WTC11 (cell line): ENCODE data around the gene KRT24. TPM values are rescaled to one million over a fixed set of nuclear protein-coding genes. Genes with fewer than 3 reads are reported as not detected.

Experiments
- ATAC-seq: fragments of 200-7000 bp; cut with Tn5 transposase; 2 replicates; pipeline ENCODE4 v1.10.0; 2021; ENCODE audit warnings: mild to moderate bottlenecking, moderate library complexity
- CTCF ChIA-PET: fragments of 300-600 bp; sonication (Branson Sonifier 250); formaldehyde crosslinking; loops from one replicate; lab custom pipeline; 2021; ENCODE audit warnings: antibody characterized with exemption; lab: Charles Lee
- POLR2A ChIA-PET: fragments of 350-600 bp; sonication (Branson Sonifier 250); formaldehyde crosslinking; loops from one replicate; lab custom pipeline; 2021; ENCODE audit warnings: antibody characterized with exemption; lab: Charles Lee
- DNase-seq: peaks from one replicate; pipeline ENCODE4 v3.0.0; 2021; ENCODE audit warnings: low spot score
- H3K27ac Mint-ChIP-seq: 2 replicates; pipeline ENCODE4 v1.8.0; 2021; ENCODE audit warnings: mixed read lengths
- H3K27me3 Mint-ChIP-seq: 2 replicates; pipeline ENCODE4 v1.8.0; 2021; ENCODE audit warnings: low read depth, mild to moderate bottlenecking, moderate library complexity, mixed read lengths
- H3K36me3 Mint-ChIP-seq: 2 replicates; pipeline ENCODE4 v1.8.0; 2021; ENCODE audit warnings: mixed read lengths
- H3K4me1 Mint-ChIP-seq: 2 replicates; pipeline ENCODE4 v1.8.0; 2022; ENCODE audit warnings: mixed read lengths
- H3K4me3 Mint-ChIP-seq: 2 replicates; pipeline ENCODE4 v1.8.0; 2021; ENCODE audit warnings: mild to moderate bottlenecking, moderate library complexity, mixed read lengths
- H3K9me3 Mint-ChIP-seq: 2 replicates; pipeline ENCODE4 v1.8.0; 2021; ENCODE audit warnings: mixed read lengths
- AR ChIP-seq: fragments of 250-450 bp; sonication (Bioruptor Pico); IDR thresholded peaks from 2 replicates; pipeline ENCODE4 v1.9.0; 2021; ENCODE audit warnings: mild to moderate bottlenecking
- ATF2 ChIP-seq: sonication (generic); formaldehyde crosslinking; IDR thresholded peaks from 2 replicates; pipeline ENCODE4 v1.8.1; 2022; ENCODE audit warnings: low read depth, missing genetic modification reagents, borderline replicate concordance
- ATF3 ChIP-seq: sonication (generic); formaldehyde crosslinking; conservative IDR thresholded peaks from 2 replicates; pipeline ENCODE4 v1.8.1; 2022; ENCODE audit warnings: mild to moderate bottlenecking, missing genetic modification reagents
- ATF6 ChIP-seq: sonication (generic); formaldehyde crosslinking; IDR thresholded peaks from 2 replicates; pipeline ENCODE4 v1.8.1; 2023; ENCODE audit warnings: mild to moderate bottlenecking, missing genetic modification reagents
- CREB1 ChIP-seq: sonication (generic); formaldehyde crosslinking; IDR thresholded peaks from 2 replicates; pipeline ENCODE4 v1.8.0; 2023; ENCODE audit warnings: mild to moderate bottlenecking, missing genetic modification reagents
- E2F5 ChIP-seq: sonication (generic); formaldehyde crosslinking; IDR thresholded peaks from 2 replicates; pipeline ENCODE4 v1.8.1; 2022; ENCODE audit warnings: mild to moderate bottlenecking, moderate library complexity, missing genetic modification reagents
- ESRRA ChIP-seq: sonication (generic); formaldehyde crosslinking; IDR thresholded peaks from 2 replicates; pipeline ENCODE4 v1.8.1; 2022; ENCODE audit warnings: mild to moderate bottlenecking, missing genetic modification reagents, borderline replicate concordance
- FOXJ3 ChIP-seq: sonication (generic); formaldehyde crosslinking; IDR thresholded peaks from 2 replicates; pipeline ENCODE4 v1.9.0; 2021; ENCODE audit warnings: missing genetic modification reagents, mild to moderate bottlenecking, borderline replicate concordance
- IRF1 ChIP-seq: sonication (generic); formaldehyde crosslinking; IDR thresholded peaks from 2 replicates; pipeline ENCODE4 v1.8.0; 2023; ENCODE audit warnings: missing genetic modification reagents
- KAT7 ChIP-seq: sonication (generic); formaldehyde crosslinking; IDR thresholded peaks from 2 replicates; pipeline ENCODE4 v1.8.1; 2023; ENCODE audit warnings: missing genetic modification reagents, mild to moderate bottlenecking, borderline replicate concordance
- NFATC4 ChIP-seq: fragments of 250-450 bp; sonication (Bioruptor Pico); IDR thresholded peaks from 2 replicates; pipeline ENCODE4 v1.9.0; 2021; ENCODE audit warnings: mild to moderate bottlenecking
- NFE2L1 ChIP-seq: sonication (generic); formaldehyde crosslinking; IDR thresholded peaks from 2 replicates; pipeline ENCODE4 v1.8.1; 2023; ENCODE audit warnings: missing genetic modification reagents
- NFYB ChIP-seq: sonication (generic); formaldehyde crosslinking; conservative IDR thresholded peaks from 2 replicates; pipeline ENCODE4 v1.8.0; 2022; ENCODE audit warnings: low read depth, missing genetic modification reagents
- NR1H2 ChIP-seq: sonication (generic); formaldehyde crosslinking; IDR thresholded peaks from 2 replicates; pipeline ENCODE4 v1.9.0; 2021; ENCODE audit warnings: mild to moderate bottlenecking, moderate library complexity, missing genetic modification reagents
- RELA ChIP-seq: sonication (generic); formaldehyde crosslinking; IDR thresholded peaks from 2 replicates; pipeline ENCODE4 v1.8.1; 2022; ENCODE audit warnings: missing genetic modification reagents, mild to moderate bottlenecking, borderline replicate concordance
- SMAD3 ChIP-seq: sonication (generic); formaldehyde crosslinking; IDR thresholded peaks from 2 replicates; pipeline ENCODE4 v1.8.0; 2022; ENCODE audit warnings: missing genetic modification reagents, mild to moderate bottlenecking, borderline replicate concordance
- SP1 ChIP-seq: sonication (generic); formaldehyde crosslinking; conservative IDR thresholded peaks from 2 replicates; pipeline ENCODE4 v1.8.1; 2022; ENCODE audit warnings: missing genetic modification reagents
- ZNF138 ChIP-seq: sonication (generic); formaldehyde crosslinking; conservative IDR thresholded peaks from 2 replicates; pipeline ENCODE4 v1.8.1; 2022; ENCODE audit warnings: mild to moderate bottlenecking, moderate library complexity, missing genetic modification reagents
- ZNF263 ChIP-seq: sonication (generic); formaldehyde crosslinking; IDR thresholded peaks from 2 replicates; pipeline ENCODE4 v1.8.1; 2022; ENCODE audit warnings: low read depth, mild to moderate bottlenecking, moderate library complexity, missing genetic modification reagents
- ZNF317 ChIP-seq: sonication (generic); formaldehyde crosslinking; IDR thresholded peaks from 2 replicates; pipeline ENCODE4 v1.8.1; 2023; ENCODE audit warnings: low read depth, mild to moderate bottlenecking, moderate library complexity, missing genetic modification reagents, borderline replicate concordance
- total RNA-seq: library from RNA; stranded (reverse); gene quantifications from 3 replicates; pipeline ENCODE4 v1.2.3, GENCODE V29; 2021

KRT24 gene
- total RNA-seq, 1 experiment from 2014 or later: not detected

- POLR2A ChIA-PET: no interaction called here
- ATAC-seq: no peak
Measured at GRCh38 chr17:40686192-40686591, 17.4 kb downstream of the KRT24 start.

GRCh38 chr17:40680998-40681397 is 22.6 kb downstream of the KRT24 start:
- Mint-ChIP-seq H3K4me3 (no peak overlapping the region), H3K27me3 (peaks cover 5% of the 10 kb centered on the region; the same call in 1 of the 2 replicates), H3K36me3 (no peaks in the 10 kb centered on the region), H3K4me1 (no peaks in the 10 kb centered on the region), H3K27ac (no peak overlapping the region), H3K9me3 (no peaks in the 10 kb centered on the region)
- ChIA-PET POLR2A (no interaction called here), CTCF (no interaction called here)
- DNase-seq (no peak), ATAC-seq (no peak)
- TF ChIP-seq FOXJ3 (CRISPR knock-in tag) (no peak), KAT7 (CRISPR knock-in tag) (no peak)

More at GRCh38 chr17:40686192-40686591, 17.4 kb downstream of the KRT24 start:
- CTCF ChIA-PET: interaction anchor here (1.5 kb wide), 1 partner anchor 66 kb away, joined by 5 read pairs; no protein-coding TSS in a partner anchor
- TF ChIP-seq NR1H2 (CRISPR knock-in tag): no peak
- Mint-ChIP-seq H3K27me3 (peaks cover 5% of the 10 kb centered on the region; the same call in 1 of the 2 replicates), H3K36me3 (no peaks in the 10 kb centered on the region), H3K4me3 (no peak overlapping the region), H3K9me3 (no peaks in the 10 kb centered on the region), H3K4me1 (no peaks in the 10 kb centered on the region), H3K27ac (no peak overlapping the region)
- DNase-seq: no peak

- H3K27ac Mint-ChIP-seq: no peak overlapping the region
- H3K4me1 Mint-ChIP-seq: no peaks in the 10 kb centered on the region
- no peak overlapping the region for H3K4me3 Mint-ChIP-seq
- H3K27me3 Mint-ChIP-seq: peaks cover 5% of the 10 kb centered on the region; the same call in 1 of the 2 replicates
- ChIA-PET POLR2A (no interaction called here), CTCF (no interaction called here)
- H3K9me3 Mint-ChIP-seq: no peaks in the 10 kb centered on the region
- TF ChIP-seq CREB1 (CRISPR knock-in tag) (no peak), IRF1 (CRISPR knock-in tag) (no peak), AR (no peak), ZNF263 (CRISPR knock-in tag) (no peak), NFE2L1 (no peak), E2F5 (no peak), NFATC4 (CRISPR knock-in tag) (no peak), SMAD3 (no peak)
- ATAC-seq (no peak), DNase-seq (no peak)
- H3K36me3 Mint-ChIP-seq: no peaks in the 10 kb centered on the region
Measured at GRCh38 chr17:40679523-40679907, 24.0 kb downstream of the KRT24 start.

- H3K4me1 Mint-ChIP-seq: no peaks in the 10 kb centered on the region
- DNase-seq: no peak
- POLR2A ChIA-PET: no interaction called here
- no peak for ATAC-seq
- H3K36me3 Mint-ChIP-seq: no peaks in the 10 kb centered on the region
- H3K27me3 Mint-ChIP-seq: peaks cover 5% of the 10 kb centered on the region; the same call in 1 of the 2 replicates
- H3K27ac Mint-ChIP-seq: no peak overlapping the region
- H3K4me3 Mint-ChIP-seq: no peak overlapping the region
- H3K9me3 Mint-ChIP-seq: no peaks in the 10 kb centered on the region
- CTCF ChIA-PET: interaction anchor here (1.0 kb wide), 1 partner anchor 100 kb away, joined by 3 read pairs; no protein-coding TSS in a partner anchor
- TF ChIP-seq ATF6 (CRISPR knock-in tag): no peak
- no peak for TF ChIP-seq SP1 (CRISPR knock-in tag)
- TF ChIP-seq CREB1 (CRISPR knock-in tag): no peak
- TF ChIP-seq ATF3: no peak
- TF ChIP-seq E2F5: no peak
- TF ChIP-seq ATF2 (CRISPR knock-in tag): no peak
- no peak for TF ChIP-seq RELA
- no peak for TF ChIP-seq ESRRA (CRISPR knock-in tag)
- no peak for TF ChIP-seq ZNF138
- TF ChIP-seq NFYB (CRISPR knock-in tag): no peak
- TF ChIP-seq ZNF317 (CRISPR knock-in tag): no peak
Measured at GRCh38 chr17:40678902-40679522, 24.5 kb downstream of the KRT24 start.
